ENCODE data around the gene PRKCI.

GRCh38 chr3:170317954-170318353, 95.7 kb downstream of the PRKCI start:
- no peak for TF ChIP-seq CTCF (IDR thresholded peaks at IDR 0.05)
- no peak for TF ChIP-seq EP300 (IDR thresholded peaks at IDR 0.05)
